Stomach (tissue), 9 donors: Measurements from ENCODE around the gene P4HB. TPM values are rescaled to one million over a fixed set of nuclear protein-coding genes. Genes with fewer than 3 reads are reported as not detected.

Source experiments
- DNase-seq, 2 donors: peaks; one replicate each; pipeline versions ENCODE4 v3.0.0 to v3.0.0-alpha.2; 2013 to 2019
- H3K27ac ChIP-seq, 5 donors: fragments of 200-600 bp in 4 of 5; sonication (generic) in 4 of 5; one replicate each; pipeline ENCODE4 v1.5.1; 2013 to 2019; ENCODE audit warnings: mild to moderate bottlenecking in 1 of 5, moderate library complexity in 1 of 5
- H3K27me3 ChIP-seq, 3 donors: fragments of 200-600 bp; sonication (generic); one replicate each; pipeline ENCODE4 v1.5.1; 2017 to 2019; ENCODE audit warnings: mixed run types in 1 of 3
- H3K36me3 ChIP-seq, 4 donors: fragments of 200-600 bp; sonication (generic); 1 replicate in 3 of 4; 2 replicates in 1 of 4; pipeline ENCODE4 v1.5.1; 2016 to 2019
- H3K4me1 ChIP-seq, 4 donors: fragments of 200-600 bp; sonication (generic); one replicate each; pipeline ENCODE4 v1.5.1; 2016 to 2019
- H3K4me3 ChIP-seq, 4 donors: fragments of 200-600 bp; sonication (generic) in 3 of 4; one replicate each; pipeline ENCODE4 v1.5.1; 2016 to 2019; ENCODE audit warnings: mild to moderate bottlenecking in 1 of 4
- H3K9me3 ChIP-seq, 4 donors: fragments of 200-600 bp; sonication (generic); one replicate each; pipeline ENCODE4 v1.5.1; 2016 to 2019
- EP300 ChIP-seq: sonication (generic); formaldehyde crosslinking; IDR thresholded peaks from one replicate; pipeline ENCODE4 v1.6.1; 2017; ENCODE audit warnings: antibody characterized with exemption
- POLR2A ChIP-seq, 4 donors: fragments of 450-650 bp; IDR thresholded peaks; one replicate each; pipeline ENCODE4 v1.6.1; 2016; ENCODE audit warnings: antibody characterized with exemption in 4 of 4, control low read depth in 2 of 4, mild to moderate bottlenecking in 1 of 4, moderate library complexity in 1 of 4
- POLR2AphosphoS5 ChIP-seq, 3 donors: sonication (generic); formaldehyde crosslinking; IDR thresholded peaks; one replicate each; pipeline ENCODE4 v1.6.1; 2016; ENCODE audit warnings: antibody characterized with exemption in 3 of 3
- WGBS, 5 donors: extraction: QIAGEN DNeasy Blood & Tissue Kit in 3 of 5; methylation state at CpG; one replicate each; pipeline versions ENCODE4 v1.1.5 to v1.1.7; 2013 to 2018; 5-methylcytosine and 5-hydroxymethylcytosine counted together
- intact Hi-C: fragments of 100-400 bp; cut with DNase I; formaldehyde crosslinking; loops from one replicate; pipeline ENCODE4 v1.15.1; 2023; ENCODE audit warnings: low total_unique reads
- polyA plus RNA-seq, 3 donors: library from polyadenylated mRNA; stranded (reverse); fragments of 200-250 nt; gene quantifications; one replicate each; pipeline ENCODE4 v1.2.3, GENCODE V29; 2013
- total RNA-seq, 5 donors: library from RNA; depleted of rRNA; stranded (reverse); fragments of >200 nt; gene quantifications; one replicate each; pipeline versions ENCODE4 v1.1.0 to v1.2.3, GENCODE V29; 2014 to 2016
- TF ChIP-seq, protein P1 (sequence below), 7 experiments: fragments of 450-650 bp in 4 of 7; fragments of 200-600 bp in 3 of 7; sonication (generic) in 3 of 7; IDR thresholded peaks; one replicate each; pipeline ENCODE4 v1.5.1; 2016 to 2019; ENCODE audit warnings: antibody characterized with exemption in 7 of 7, control low read depth in 2 of 7, mild to moderate bottlenecking in 1 of 7
- donor health status: healthy with polysubstance abuse.
- donor health status: Bipolar disorder and iron deficiency.
- donor health status: healthy.

P4HB gene
- total and polyA plus RNA-seq, 8 donors, result 401 to 1,308 (median 619) TPM

DNA sequence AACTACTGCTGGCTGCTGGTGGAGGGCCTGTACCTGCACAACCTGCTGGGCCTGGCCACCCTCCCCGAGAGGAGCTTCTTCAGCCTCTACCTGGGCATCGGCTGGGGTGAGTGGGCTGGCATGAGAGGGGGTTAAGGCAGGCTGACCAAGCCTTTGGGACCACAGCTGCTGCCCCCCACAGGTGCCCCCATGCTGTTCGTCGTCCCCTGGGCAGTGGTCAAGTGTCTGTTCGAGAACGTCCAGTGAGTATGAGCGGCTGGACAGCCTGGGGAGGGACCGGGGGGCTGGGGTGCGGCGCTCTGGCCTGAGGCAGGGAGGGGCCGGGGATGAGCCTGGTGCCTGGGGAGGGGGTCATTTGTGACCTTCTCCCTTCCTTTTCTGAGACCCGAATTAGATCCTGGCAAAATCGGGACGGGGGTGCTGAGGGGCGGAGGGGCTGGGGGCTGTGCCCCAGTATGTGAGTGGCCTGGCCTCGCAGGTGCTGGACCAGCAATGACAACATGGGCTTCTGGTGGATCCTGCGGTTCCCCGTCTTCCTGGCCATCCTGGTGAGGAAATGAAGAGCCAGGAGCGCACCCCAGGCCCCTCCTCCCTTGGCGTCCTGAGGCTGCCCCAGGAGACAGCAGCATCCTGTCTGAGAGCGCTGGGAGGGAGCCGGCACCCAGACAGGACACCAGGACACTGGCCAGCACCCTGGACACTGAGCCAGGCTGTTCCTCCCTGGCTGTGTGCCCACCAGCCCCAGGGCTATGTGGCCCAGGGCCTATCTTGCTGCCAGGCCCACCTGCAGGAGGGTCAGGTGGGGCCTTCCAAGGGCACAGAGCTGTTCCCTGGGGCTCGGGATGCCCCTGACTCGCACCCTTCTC, 48.4 kb downstream of the P4HB start:
- 78 to 84% (median 81%) methylated on average over 18 to 24 of the region's 24 CpGs for WGBS, 5 donors
- peaks cover 0 to 14% (median 5%) of the 10 kb centered on the region in 4 donors for H3K4me1 ChIP-seq
- H3K27me3 ChIP-seq, result peaks cover 0 to 81% (median 48%) of the 10 kb centered on the region in 3 donors
- no peaks in the 10 kb centered on the region for H3K36me3 ChIP-seq
- DNase-seq, result no peak
- TF ChIP-seq, protein P1, sequence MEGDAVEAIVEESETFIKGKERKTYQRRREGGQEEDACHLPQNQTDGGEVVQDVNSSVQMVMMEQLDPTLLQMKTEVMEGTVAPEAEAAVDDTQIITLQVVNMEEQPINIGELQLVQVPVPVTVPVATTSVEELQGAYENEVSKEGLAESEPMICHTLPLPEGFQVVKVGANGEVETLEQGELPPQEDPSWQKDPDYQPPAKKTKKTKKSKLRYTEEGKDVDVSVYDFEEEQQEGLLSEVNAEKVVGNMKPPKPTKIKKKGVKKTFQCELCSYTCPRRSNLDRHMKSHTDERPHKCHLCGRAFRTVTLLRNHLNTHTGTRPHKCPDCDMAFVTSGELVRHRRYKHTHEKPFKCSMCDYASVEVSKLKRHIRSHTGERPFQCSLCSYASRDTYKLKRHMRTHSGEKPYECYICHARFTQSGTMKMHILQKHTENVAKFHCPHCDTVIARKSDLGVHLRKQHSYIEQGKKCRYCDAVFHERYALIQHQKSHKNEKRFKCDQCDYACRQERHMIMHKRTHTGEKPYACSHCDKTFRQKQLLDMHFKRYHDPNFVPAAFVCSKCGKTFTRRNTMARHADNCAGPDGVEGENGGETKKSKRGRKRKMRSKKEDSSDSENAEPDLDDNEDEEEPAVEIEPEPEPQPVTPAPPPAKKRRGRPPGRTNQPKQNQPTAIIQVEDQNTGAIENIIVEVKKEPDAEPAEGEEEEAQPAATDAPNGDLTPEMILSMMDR (IDR thresholded peaks at IDR 0.05), result no peak
- TF ChIP-seq POLR2AphosphoS5 (IDR thresholded peaks at IDR 0.05) (no peak), EP300 (no peak), POLR2A (IDR thresholded peaks at IDR 0.05) (no peak)
- intact Hi-C loops, result no loop called here
- no peaks in the 10 kb centered on the region for H3K9me3 ChIP-seq
- no peak overlapping the region for H3K27ac ChIP-seq
- H3K4me3 ChIP-seq, result no peak overlapping the region

DNA sequence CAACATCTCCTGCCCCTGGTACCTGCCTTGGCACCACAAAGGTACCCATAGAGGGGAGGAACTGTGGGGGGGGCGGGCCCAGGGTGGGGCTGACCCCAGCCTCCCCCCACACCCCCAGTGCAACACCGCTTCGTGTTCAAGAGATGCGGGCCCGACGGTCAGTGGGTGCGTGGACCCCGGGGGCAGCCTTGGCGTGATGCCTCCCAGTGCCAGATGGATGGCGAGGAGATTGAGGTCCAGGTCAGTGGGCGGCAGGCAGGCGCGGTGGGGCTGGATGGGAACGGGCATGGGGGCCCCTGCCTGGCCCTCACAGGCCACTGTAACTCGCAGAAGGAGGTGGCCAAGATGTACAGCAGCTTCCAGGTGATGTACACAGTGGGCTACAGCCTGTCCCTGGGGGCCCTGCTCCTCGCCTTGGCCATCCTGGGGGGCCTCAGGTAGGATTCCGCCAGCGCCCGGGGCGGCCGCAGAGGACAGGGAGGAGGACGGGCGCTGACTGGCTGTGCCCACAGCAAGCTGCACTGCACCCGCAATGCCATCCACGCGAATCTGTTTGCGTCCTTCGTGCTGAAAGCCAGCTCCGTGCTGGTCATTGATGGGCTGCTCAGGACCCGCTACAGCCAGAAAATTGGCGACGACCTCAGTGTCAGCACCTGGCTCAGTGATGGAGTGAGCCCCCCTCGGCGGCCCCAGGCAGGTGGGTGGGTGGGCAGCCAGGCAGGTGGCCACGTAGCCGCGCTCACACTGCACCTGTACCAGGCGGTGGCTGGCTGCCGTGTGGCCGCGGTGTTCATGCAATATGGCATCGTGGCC, 49.2 kb downstream of the P4HB start:
- DNase-seq, result no peak
- intact Hi-C loops, result no loop called here
- TF ChIP-seq POLR2AphosphoS5 (IDR thresholded peaks at IDR 0.05), result no peak
- TF ChIP-seq POLR2A (IDR thresholded peaks at IDR 0.05), result no peak
- TF ChIP-seq, protein P1 (IDR thresholded peaks at IDR 0.05), result no peak
- no peak for TF ChIP-seq EP300

DNA sequence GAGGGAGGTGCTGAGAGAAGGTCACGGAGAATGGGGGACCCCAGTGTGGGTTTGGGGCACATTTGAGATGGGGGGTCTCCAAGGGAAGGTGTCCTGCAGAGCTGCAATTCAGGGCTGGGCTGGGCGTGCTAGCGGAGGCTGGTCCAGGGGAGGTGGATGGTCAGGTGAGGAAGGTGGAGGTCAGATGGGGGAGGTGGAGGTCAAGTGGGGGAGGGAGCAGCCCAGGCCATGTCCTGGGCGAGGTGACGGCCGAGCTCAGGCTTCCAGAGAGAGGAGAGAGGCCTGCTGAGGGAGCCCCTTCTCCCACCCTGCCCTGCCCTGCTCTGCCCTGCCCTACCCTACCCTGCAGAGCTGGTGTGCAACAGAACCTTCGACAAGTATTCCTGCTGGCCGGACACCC, 49.9 kb downstream of the P4HB start:
- peaks cover under 1 to 96% (median 62%) of the 10 kb centered on the region in 3 donors for H3K27me3 ChIP-seq
- TF ChIP-seq POLR2A (IDR thresholded peaks at IDR 0.05) (no peak), POLR2AphosphoS5 (IDR thresholded peaks at IDR 0.05) (no peak), EP300 (no peak)
- TF ChIP-seq, protein P1 (IDR thresholded peaks at IDR 0.05), result no peak
- H3K9me3 ChIP-seq, result no peaks in the 10 kb centered on the region
- H3K4me3 ChIP-seq, result no peak overlapping the region
- intact Hi-C loops, result no loop called here
- no peak for DNase-seq
- WGBS, 5 donors, result 70 to 78% (median 76%) methylated on average over 8 of the region's 8 CpGs
- H3K36me3 ChIP-seq, result no peaks in the 10 kb centered on the region
- no peak overlapping the region for H3K27ac ChIP-seq
- peaks cover 0 to 10% (median 9%) of the 10 kb centered on the region in 4 donors for H3K4me1 ChIP-seq

More for the DNA sequence above, 49.2 kb downstream of the P4HB start:
- no peak overlapping the region for H3K4me3 ChIP-seq
- H3K36me3 ChIP-seq, result no peaks in the 10 kb centered on the region
- no peak overlapping the region for H3K27ac ChIP-seq
- 84 to 88% (median 86%) methylated on average over 22 to 42 of the region's 42 CpGs for WGBS, 5 donors
- peaks cover 0 to 90% (median 56%) of the 10 kb centered on the region in 3 donors for H3K27me3 ChIP-seq
- peaks cover 0 to 13% (median 8%) of the 10 kb centered on the region in 4 donors for H3K4me1 ChIP-seq
- H3K9me3 ChIP-seq, result no peaks in the 10 kb centered on the region

DNA sequence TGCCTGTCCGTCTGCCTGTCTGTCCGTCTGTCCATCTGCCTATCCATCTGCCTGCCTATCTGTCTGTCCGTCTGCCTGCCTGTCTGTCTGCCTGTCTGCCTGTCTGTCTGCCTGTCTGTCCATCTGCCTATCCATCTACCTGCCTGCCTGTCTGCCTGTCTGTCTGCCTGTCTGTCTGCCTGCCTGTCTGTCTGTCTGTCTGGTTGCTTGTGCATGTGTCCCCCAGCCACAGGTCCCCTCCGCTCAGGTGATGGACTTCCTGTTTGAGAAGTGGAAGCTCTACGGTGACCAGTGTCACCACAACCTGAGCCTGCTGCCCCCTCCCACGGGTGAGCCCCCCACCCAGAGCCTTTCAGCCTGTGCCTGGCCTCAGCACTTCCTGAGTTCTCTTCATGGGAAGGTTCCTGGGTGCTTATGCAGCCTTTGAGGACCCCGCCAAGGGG, 50.8 kb downstream of the P4HB start:
- Histone ChIP-seq H3K4me3 (no peak overlapping the region), H3K4me1 (peaks cover 7 to 18% (median 12%) of the 10 kb centered on the region in 4 donors), H3K36me3 (no peaks in the 10 kb centered on the region), H3K27me3 (peaks cover 10 to 97% (median 71%) of the 10 kb centered on the region in 3 donors), H3K9me3 (no peaks in the 10 kb centered on the region), H3K27ac (no peak overlapping the region)
- TF ChIP-seq, protein P1 (IDR thresholded peaks at IDR 0.05), result no peak
- TF ChIP-seq POLR2AphosphoS5 (IDR thresholded peaks at IDR 0.05) (no peak), EP300 (no peak), POLR2A (IDR thresholded peaks at IDR 0.05) (no peak)
- WGBS, 5 donors, result 68 to 78% (median 70%) methylated on average over 7 of the region's 7 CpGs
- intact Hi-C loops, result no loop called here
- DNase-seq, result no peak
